Calu3 (cell line): ENCODE measurements around the gene PAXX. TPM values are rescaled to one million over a fixed set of nuclear protein-coding genes. Genes with fewer than 3 reads are reported as not detected.

Experiments
- BruUV-seq: library from RNA; stranded (reverse); fragments of 400-500 nt; replicated peaks from 2 replicates; lab custom pipeline; 2021; lab: Mats Ljungman, UMichigan
- CTCF ChIA-PET: fragments of 300-600 bp; sonication (Branson Sonifier 250); formaldehyde crosslinking; loops from one replicate; lab custom pipeline; 2022; ENCODE audit warnings: antibody characterized with exemption; lab: Charles Lee
- DNase-seq: peaks from one replicate; pipeline ENCODE4 v3.0.0; 2022
- H3K27ac Mint-ChIP-seq: one replicate; pipeline ENCODE4 v1.8.0; 2022; ENCODE audit warnings: mixed read lengths; ENCODE audit not compliant: unreplicated experiment
- H3K27me3 Mint-ChIP-seq: one replicate; pipeline ENCODE4 v1.8.0; 2022; ENCODE audit warnings: mixed read lengths; ENCODE audit not compliant: unreplicated experiment
- H3K36me3 Mint-ChIP-seq: one replicate; pipeline ENCODE4 v1.8.0; 2022; ENCODE audit warnings: mild to moderate bottlenecking, moderate library complexity, mixed read lengths; ENCODE audit not compliant: insufficient read depth, unreplicated experiment
- H3K4me1 Mint-ChIP-seq: one replicate; pipeline ENCODE4 v1.8.0; 2022; ENCODE audit warnings: mild to moderate bottlenecking, low read depth, mixed read lengths; ENCODE audit not compliant: unreplicated experiment
- H3K4me3 Mint-ChIP-seq: one replicate; pipeline ENCODE4 v1.8.0; 2022; ENCODE audit warnings: mild to moderate bottlenecking, low read depth, moderate library complexity, mixed read lengths; ENCODE audit not compliant: unreplicated experiment
- H3K9me3 Mint-ChIP-seq: one replicate; pipeline ENCODE4 v1.8.0; 2022; ENCODE audit warnings: low read depth, mixed read lengths; ENCODE audit not compliant: unreplicated experiment
- CTCF ChIP-seq: fragments of 200-600 bp; IDR thresholded peaks from one replicate; pipeline ENCODE4 v1.8.0; 2022; ENCODE audit warnings: antibody characterized with exemption; ENCODE audit not compliant: unreplicated experiment
- intact Hi-C: fragments of 100-400 bp; cut with micrococcal nuclease; formaldehyde crosslinking; loops from one replicate; pipeline ENCODE4 v1.10.0; 2022; ENCODE audit not compliant: unreplicated experiment
- total RNA-seq: library from RNA; stranded (reverse); gene quantifications from 2 replicates; pipeline ENCODE4 v1.2.3, GENCODE V29; 2022

Gene PAXX
- total RNA-seq, 1 experiment from 2014 or later = 43.7 TPM

DNA sequence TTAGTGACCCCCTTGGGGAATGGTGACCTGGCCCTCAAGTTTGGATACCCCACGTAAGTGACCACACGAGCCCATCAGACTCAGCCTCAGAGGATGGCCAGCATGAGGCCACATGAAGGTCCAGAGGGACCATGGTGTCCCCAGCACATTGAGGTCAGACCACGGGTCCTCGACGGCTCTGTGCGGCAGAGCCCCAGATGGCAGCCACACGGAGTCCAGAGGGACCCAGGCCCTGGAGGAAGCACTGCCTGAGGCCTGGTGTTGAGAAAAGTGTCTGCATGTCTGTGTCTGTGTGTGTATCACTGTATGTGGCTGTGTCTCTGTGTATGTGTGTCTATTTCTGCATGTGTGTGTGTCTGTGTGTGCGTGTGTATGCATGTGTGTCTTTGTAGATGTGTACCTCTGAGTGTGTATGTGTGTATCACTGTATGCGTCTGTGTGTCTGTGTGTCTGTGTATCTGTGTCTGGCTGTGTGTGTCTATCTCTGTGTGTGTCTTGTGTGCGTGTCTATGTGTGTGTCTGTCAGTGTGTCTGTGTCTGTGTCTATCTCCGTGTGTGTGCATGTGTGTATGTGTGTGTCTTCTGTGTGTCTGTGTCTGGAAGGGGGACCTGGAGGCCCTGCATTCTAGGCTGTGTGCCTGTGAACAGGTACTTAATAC lies 8.4 kb upstream of the PAXX start:
- H3K4me1 Mint-ChIP-seq = no peaks in the 10 kb centered on the region
- no peak overlapping the region for H3K27ac Mint-ChIP-seq
- H3K36me3 Mint-ChIP-seq = no peaks in the 10 kb centered on the region
- no peak overlapping the region for H3K4me3 Mint-ChIP-seq
- no TSS peak for BruUV-seq
- H3K9me3 Mint-ChIP-seq = no peaks in the 10 kb centered on the region
- peaks cover 29% of the 10 kb centered on the region for H3K27me3 Mint-ChIP-seq
- intact Hi-C loops = no loop called here
- no peak for TF ChIP-seq CTCF
- CTCF ChIA-PET = no interaction called here
- DNase-seq = no peak

DNA sequence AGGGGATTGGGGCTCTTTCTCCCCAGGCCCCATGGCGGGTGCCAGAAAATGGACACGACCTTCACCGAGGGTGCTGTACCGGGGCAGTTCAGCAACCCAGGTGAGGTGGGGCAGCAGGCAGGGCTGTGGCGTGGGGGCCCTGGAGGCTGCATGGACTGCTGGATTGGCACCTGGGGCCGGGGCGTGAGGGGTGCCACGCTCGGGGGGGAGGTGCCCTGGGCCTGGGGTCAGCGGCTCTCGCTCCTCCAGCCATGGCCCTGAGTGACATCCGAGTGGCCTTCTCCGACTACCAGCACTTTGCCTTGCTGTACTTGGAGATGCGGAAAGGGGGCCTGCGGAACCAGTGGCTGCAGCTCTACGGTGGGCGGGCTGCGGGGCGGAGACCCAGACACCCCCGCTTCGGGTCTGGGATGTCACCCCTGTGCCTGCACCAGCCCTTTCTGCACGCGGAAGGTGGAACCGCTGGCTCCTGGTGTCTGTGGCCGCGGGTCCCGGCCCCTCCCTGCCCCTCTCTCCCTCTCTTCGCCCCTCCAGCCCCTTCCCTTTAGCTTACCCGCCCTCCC lies 7.7 kb upstream of the PAXX start:
- H3K36me3 Mint-ChIP-seq = no peaks in the 10 kb centered on the region
- no peak for TF ChIP-seq CTCF
- H3K27ac Mint-ChIP-seq = no peak overlapping the region
- no peaks in the 10 kb centered on the region for H3K9me3 Mint-ChIP-seq
- no TSS peak for BruUV-seq
- CTCF ChIA-PET = no interaction called here
- peaks cover 34% of the 10 kb centered on the region for H3K27me3 Mint-ChIP-seq
- no peak overlapping the region for H3K4me3 Mint-ChIP-seq
- no peaks in the 10 kb centered on the region for H3K4me1 Mint-ChIP-seq
- intact Hi-C loops = no loop called here
- DNase-seq = no peak

DNA sequence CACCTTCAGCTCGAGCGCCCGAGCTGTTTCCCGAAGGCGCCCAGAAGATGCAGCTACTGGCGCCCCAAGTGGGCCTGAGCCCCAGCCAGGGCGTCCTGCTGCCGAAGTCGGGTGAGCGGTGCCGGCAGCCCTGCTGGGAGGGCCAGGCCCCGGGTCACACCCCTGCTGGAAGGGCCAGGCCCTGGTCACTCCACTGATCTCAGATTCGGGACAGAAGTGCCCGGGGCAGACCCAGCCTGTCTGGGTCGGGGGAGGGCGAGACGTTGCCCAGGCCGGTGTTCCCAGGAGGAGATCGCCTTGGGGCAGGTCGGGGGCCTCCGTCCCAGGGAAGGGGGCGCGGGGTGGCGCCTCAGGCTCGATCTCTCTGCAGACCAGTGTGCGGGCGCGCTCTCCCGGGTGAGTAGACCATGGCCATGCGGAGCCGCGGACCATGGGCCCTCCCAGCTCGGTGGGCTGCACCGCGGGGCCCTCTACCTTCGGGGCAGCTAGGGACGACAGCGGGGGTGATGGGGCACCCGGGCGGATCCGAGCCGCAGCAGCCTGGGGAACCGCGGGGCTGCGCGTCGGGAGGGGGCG lies 7.1 kb upstream of the PAXX start:
- Mint-ChIP-seq H3K4me3 (no peak overlapping the region), H3K9me3 (no peaks in the 10 kb centered on the region), H3K4me1 (no peaks in the 10 kb centered on the region), H3K36me3 (no peaks in the 10 kb centered on the region), H3K27ac (no peak overlapping the region), H3K27me3 (peaks cover 36% of the 10 kb centered on the region)
- DNase-seq = no peak
- no TSS peak for BruUV-seq
- TF ChIP-seq CTCF = no peak
- CTCF ChIA-PET = no interaction called here
- intact Hi-C loops = no loop called here

DNA sequence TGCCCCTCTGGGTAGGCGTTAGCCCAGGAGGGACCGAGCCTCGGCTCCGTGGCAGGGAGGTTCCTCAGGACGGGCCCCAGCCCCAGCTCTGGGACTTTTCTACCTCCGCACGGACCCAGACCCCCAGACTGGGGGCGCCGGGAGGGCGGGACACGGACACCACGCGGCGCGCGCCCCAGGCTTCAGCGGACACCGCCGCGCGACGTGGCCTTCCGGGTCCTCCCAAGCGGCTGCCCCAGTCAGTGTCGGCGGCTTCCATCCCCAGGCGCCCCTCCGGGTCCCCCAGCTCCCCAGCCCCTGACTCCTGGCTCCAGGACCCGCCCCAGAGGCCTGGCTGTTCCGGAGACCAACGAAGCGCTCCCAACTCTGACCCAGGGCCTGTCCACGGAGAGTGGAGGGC lies 6.4 kb upstream of the PAXX start:
- no peak for DNase-seq
- Mint-ChIP-seq H3K27ac (no peak overlapping the region), H3K9me3 (no peaks in the 10 kb centered on the region), H3K36me3 (peaks cover 4% of the 10 kb centered on the region), H3K4me1 (no peaks in the 10 kb centered on the region), H3K4me3 (no peak overlapping the region), H3K27me3 (peaks cover 36% of the 10 kb centered on the region)
- no TSS peak for BruUV-seq
- intact Hi-C loops = no loop called here
- TF ChIP-seq CTCF = no peak
- CTCF ChIA-PET = no interaction called here
